Measurements from ENCODE around the gene RHBG. TPM values are rescaled to one million over a fixed set of nuclear protein-coding genes. Genes with fewer than 3 reads are reported as not detected.

The RHBG gene
- total RNA-seq, 1 experiment from 2014 or later = 5.7 TPM

DNA sequence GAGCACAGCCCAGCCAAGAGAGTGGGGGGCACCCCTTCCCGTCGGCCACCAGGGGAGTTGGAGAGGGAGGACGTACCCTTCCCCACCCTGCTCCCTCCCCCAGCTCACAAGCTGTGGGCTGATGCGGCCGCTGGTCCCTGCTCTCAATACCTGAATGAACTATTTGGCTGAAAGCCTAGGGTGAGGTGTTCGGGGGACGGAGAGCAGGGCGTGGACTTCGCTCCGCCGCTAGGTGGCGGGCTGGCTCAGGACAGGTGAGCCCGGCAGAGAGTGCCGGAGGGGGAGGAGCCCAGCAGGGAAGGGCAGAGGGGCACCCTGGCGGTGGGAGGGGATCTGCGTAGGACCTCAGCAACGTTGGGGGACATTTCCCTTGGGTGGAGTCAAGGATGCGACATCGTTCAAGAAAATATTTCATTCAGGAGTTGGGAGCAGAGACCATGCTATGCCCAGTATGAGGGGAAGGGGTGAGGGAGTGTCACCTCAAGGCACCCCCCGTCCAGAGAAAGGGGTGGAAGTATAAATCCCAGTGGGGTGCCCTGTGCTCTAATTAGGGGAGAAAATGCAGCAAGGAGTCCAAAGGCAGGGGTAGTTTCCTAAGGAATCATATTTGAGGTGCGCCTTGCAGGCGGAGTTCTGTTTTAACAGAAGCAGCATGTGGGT, 12.0 kb upstream of the RHBG start (continued):
- no peak for TF ChIP-seq FOSL1 (IDR thresholded peaks at IDR 0.05; ENCODE audit: low read depth)
- peak; percentile 24 for TF ChIP-seq YY1 (IDR thresholded peaks at IDR 0.05; ENCODE audit: extremely low read depth, insufficient replicate concordance, low read depth, low read length)
- TF ChIP-seq EZH2 (IDR thresholded peaks at IDR 0.05) = no peak

DNA sequence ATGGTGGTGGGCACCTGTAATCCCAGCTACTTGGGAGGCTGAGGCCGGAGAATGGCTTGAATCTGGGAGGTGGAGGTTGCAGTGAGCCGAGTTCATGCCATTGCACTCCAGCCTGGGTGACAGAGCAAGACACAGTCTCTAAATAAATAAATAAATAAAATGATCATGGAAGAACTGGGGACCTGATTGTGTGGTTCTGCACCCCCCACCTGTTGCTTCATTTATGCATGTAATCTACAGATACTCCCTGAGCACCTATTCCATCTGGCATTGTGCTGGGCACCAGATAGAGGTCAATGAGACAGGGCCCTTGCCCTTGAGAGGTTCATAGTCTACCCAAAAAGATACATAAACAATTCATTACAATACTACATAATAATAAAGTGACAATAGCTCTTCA, 11.0 kb upstream of the RHBG start:
- Histone ChIP-seq H3K4me3 (replicated peaks in 1 of 2; ENCODE audit: low read depth in 1 of 2, low read length in 2 of 2) (no peak overlapping the region), H3K27me3 (ENCODE audit: insufficient read depth, low read length) (no peaks in the 10 kb centered on the region), H2AFZ (ENCODE audit: low read depth, low read length, poor library complexity, severe bottlenecking) (no peak overlapping the region), H3K79me2 (ENCODE audit: insufficient read depth, low read length) (no peaks in the 10 kb centered on the region), H3K9ac (ENCODE audit: low read length) (no peak overlapping the region), H3K27ac (ENCODE audit: low read depth, low read length) (no peak overlapping the region), H3K4me2 (ENCODE audit: low read length) (no peak overlapping the region), H3K36me3 (ENCODE audit: control insufficient read depth in 1 of 2, insufficient read depth in 2 of 2, low read length in 2 of 2) (no peaks in the 10 kb centered on the region), H3K4me1 (ENCODE audit: control insufficient read depth in 1 of 2, insufficient read depth in 2 of 2, low read length in 2 of 2) (peaks cover 13 to 17% of the 10 kb centered on the region in 2 experiments; a peak in 3 of 4 replicates), H4K20me1 (ENCODE audit: insufficient read depth) (no peaks in the 10 kb centered on the region), H3K9me2 (ENCODE audit: insufficient read depth) (no peaks in the 10 kb centered on the region), H3K9me3 (ENCODE audit: control insufficient read depth in 1 of 2, insufficient read depth in 1 of 2, low read depth in 1 of 2, low read length in 2 of 2) (no peaks in the 10 kb centered on the region)
- DNase-seq (ENCODE audit: low read depth, low spot score) (no peak), ATAC-seq (no peak)
- ChIA-PET RAD21 (ENCODE audit: low non-redundant PET in 1 of 2, low total read pairs in 2 of 2, uncharacterized antibody in 2 of 2, unreplicated experiment in 2 of 2) (no interaction called here), CTCF (interaction anchor here (2.6 kb wide), 1 partner anchor 28 kb away, joined by 8 read pairs; no protein-coding TSS in a partner anchor), POLR2A (no interaction called here)
- TF ChIP-seq RAD21 (IDR thresholded peaks at IDR 0.05; ENCODE audit: low read depth) (no peak), CBX3 (IDR thresholded peaks at IDR 0.05; ENCODE audit: low read depth) (no peak), EZH2 (IDR thresholded peaks at IDR 0.05) (no peak), EGR1 (IDR thresholded peaks at IDR 0.05; ENCODE audit: low read depth) (no peak), ZFX (IDR thresholded peaks at IDR 0.05) (no peak), FOSL1 (IDR thresholded peaks at IDR 0.05; ENCODE audit: low read depth) (no peak), SP1 (IDR thresholded peaks at IDR 0.05; ENCODE audit: low read depth) (no peak), ELF1 (IDR thresholded peaks at IDR 0.05; ENCODE audit: borderline replicate concordance, low read depth) (no peak), SRF (IDR thresholded peaks at IDR 0.05; ENCODE audit: low read depth) (no peak), ZNF274 (IDR thresholded peaks at IDR 0.05; ENCODE audit: low read depth, low read length) (no peak), POLR2A (IDR thresholded peaks at IDR 0.05; ENCODE audit: borderline replicate concordance, extremely low read depth, insufficient read depth, insufficient read length) (no peak)
- TF ChIP-seq, protein P1, sequence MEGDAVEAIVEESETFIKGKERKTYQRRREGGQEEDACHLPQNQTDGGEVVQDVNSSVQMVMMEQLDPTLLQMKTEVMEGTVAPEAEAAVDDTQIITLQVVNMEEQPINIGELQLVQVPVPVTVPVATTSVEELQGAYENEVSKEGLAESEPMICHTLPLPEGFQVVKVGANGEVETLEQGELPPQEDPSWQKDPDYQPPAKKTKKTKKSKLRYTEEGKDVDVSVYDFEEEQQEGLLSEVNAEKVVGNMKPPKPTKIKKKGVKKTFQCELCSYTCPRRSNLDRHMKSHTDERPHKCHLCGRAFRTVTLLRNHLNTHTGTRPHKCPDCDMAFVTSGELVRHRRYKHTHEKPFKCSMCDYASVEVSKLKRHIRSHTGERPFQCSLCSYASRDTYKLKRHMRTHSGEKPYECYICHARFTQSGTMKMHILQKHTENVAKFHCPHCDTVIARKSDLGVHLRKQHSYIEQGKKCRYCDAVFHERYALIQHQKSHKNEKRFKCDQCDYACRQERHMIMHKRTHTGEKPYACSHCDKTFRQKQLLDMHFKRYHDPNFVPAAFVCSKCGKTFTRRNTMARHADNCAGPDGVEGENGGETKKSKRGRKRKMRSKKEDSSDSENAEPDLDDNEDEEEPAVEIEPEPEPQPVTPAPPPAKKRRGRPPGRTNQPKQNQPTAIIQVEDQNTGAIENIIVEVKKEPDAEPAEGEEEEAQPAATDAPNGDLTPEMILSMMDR (IDR thresholded peaks at IDR 0.05 in 2 of 3, conservative IDR thresholded peaks at IDR 0.05 in 1 of 3; ENCODE audit: borderline replicate concordance in 1 of 3, insufficient read depth in 1 of 3, low read depth in 2 of 3, low read length in 2 of 3) = no peak
- TF ChIP-seq, protein P2, sequence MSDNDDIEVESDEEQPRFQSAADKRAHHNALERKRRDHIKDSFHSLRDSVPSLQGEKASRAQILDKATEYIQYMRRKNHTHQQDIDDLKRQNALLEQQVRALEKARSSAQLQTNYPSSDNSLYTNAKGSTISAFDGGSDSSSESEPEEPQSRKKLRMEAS (IDR thresholded peaks at IDR 0.05) = no peak
- TF ChIP-seq, protein P3, sequence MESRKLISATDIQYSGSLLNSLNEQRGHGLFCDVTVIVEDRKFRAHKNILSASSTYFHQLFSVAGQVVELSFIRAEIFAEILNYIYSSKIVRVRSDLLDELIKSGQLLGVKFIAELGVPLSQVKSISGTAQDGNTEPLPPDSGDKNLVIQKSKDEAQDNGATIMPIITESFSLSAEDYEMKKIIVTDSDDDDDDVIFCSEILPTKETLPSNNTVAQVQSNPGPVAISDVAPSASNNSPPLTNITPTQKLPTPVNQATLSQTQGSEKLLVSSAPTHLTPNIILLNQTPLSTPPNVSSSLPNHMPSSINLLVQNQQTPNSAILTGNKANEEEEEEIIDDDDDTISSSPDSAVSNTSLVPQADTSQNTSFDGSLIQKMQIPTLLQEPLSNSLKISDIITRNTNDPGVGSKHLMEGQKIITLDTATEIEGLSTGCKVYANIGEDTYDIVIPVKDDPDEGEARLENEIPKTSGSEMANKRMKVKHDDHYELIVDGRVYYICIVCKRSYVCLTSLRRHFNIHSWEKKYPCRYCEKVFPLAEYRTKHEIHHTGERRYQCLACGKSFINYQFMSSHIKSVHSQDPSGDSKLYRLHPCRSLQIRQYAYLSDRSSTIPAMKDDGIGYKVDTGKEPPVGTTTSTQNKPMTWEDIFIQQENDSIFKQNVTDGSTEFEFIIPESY (IDR thresholded peaks at IDR 0.05; ENCODE audit: extremely low read depth, insufficient replicate concordance, low read length) = no peak
- BruUV-seq (replicated peaks) = no TSS peak
- intact Hi-C loops (cut with micrococcal nuclease) = loop anchor here (1.0 to 2.0 kb wide), 2 partner anchors 19 to 87 kb away; partner anchors contain the start of genes CCT3 and TSACC
